ENCODE results near the gene AZI2.

Gene AZI2, protein sequence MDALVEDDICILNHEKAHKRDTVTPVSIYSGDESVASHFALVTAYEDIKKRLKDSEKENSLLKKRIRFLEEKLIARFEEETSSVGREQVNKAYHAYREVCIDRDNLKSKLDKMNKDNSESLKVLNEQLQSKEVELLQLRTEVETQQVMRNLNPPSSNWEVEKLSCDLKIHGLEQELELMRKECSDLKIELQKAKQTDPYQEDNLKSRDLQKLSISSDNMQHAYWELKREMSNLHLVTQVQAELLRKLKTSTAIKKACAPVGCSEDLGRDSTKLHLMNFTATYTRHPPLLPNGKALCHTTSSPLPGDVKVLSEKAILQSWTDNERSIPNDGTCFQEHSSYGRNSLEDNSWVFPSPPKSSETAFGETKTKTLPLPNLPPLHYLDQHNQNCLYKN

DNA sequence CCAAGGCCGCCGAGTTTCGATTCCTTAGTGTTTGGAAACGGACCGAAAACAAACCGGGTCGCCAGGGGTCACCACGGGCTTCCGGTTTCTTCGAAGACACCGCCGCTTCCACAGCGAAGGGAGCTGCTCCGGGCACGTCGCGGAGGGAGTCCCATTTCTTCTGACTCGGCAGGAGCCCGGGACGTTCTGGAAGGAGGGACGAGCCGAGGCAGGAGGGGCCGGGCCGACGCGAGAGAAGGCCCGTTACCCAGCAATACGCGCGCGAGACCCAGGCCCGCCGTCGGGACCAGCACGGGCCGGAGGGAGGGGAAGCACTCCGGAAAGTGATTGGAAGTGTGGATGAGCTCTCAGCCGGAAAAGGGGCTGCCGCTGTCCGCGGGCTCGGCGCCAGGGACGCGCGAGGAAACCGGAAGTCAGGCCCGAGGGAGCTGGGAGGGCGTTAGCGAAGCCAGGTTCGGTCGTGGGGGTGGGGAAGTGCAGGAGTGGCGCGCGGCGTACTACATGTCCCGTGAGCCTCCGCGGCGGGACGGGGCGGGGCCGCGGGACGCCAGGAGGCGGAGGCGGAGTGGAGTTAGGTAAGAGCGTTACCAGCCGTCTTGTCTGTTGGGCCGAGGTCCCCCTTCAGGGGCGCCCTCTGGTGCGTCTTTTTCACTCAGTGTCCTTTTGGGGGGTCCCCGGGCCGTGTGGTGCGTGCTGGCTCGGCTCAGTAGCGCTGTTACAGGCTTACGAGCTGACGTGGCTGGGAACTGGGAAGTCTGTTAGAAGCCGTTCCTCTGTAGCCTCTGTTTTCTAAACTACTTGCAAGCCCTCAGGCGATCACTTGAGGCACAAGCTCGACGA is at the start of gene AZI2, which contains the start of gene ZCWPW2:
Gene AZI2 (minus strand): TSS at position 196 of the 840 bp plus-strand sequence. CDS start 8,207 bp downstream, outside the sequence.
Gene ZCWPW2 (plus strand): TSS at position 93 of the 840 bp plus-strand sequence. CDS start 64,348 bp downstream, outside the sequence.
- FAIRE-seq, result peak; percentile 25

DNA sequence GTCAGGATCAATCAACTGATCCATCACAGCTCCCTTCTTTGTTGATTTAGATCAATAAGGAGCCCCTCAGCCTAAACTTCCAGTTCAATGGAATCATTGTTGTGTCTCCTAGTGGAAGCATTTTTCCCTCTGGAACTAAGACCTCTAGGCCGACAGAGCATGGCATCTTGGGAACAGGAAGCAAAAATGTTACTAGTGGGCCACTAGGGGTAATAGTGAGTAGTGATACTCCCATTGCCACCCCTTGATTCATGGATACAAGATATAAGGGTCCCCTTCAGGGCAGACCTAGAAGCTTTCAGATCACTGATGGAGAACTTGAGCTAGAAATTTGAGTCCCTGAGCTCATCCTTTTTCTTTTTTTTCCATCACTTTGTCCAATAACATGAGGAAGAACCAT is 40.4 kb upstream of the AZI2 start:
- no peak for FAIRE-seq

GRCh38 chr3:28386049-28386448 is 37.4 kb upstream of the AZI2 start:
- no peak for FAIRE-seq

DNA sequence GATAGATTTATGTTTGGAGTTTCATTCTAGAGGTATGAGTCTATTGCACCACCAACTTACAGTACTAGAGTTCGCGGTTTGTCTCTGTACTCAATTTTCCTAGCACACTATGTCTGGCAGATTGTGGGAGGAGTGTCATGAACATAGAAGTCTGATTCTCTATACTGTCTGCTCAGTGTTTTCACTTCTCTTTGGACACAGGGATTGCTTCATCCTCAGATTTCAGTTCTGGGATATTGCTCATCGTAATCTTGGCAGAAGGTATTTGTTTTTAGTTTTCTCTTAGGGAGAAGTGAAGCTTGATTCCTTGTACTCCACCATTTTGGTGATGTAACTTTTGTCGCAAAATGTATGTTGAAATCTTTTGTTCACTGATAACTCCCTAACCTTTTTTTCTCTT is 27.8 kb upstream of the AZI2 start:
- FAIRE-seq, result no peak

- no peak for FAIRE-seq
Measured at GRCh38 chr3:28349469-28350000, 911 bp upstream of the AZI2 start.

DNA sequence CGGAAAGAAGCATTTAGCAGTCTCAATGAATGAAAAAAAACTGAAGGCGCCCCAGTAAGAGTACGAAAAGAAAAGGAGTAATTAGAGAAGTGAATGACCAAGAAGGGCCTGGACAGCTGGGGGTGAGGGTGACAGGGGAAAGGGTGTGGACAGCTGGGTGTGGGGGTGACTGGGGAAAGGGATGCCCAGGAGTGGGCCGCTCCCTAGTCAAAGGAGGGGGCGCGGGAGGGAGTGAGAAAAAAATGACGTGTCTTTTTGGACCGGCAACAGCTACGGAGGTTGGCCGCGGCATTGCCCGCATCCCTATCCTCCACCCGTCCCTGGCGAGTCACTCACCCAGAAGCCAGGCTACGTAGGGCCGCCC is 377 bp downstream of the AZI2 start:
- FAIRE-seq, result no peak

DNA sequence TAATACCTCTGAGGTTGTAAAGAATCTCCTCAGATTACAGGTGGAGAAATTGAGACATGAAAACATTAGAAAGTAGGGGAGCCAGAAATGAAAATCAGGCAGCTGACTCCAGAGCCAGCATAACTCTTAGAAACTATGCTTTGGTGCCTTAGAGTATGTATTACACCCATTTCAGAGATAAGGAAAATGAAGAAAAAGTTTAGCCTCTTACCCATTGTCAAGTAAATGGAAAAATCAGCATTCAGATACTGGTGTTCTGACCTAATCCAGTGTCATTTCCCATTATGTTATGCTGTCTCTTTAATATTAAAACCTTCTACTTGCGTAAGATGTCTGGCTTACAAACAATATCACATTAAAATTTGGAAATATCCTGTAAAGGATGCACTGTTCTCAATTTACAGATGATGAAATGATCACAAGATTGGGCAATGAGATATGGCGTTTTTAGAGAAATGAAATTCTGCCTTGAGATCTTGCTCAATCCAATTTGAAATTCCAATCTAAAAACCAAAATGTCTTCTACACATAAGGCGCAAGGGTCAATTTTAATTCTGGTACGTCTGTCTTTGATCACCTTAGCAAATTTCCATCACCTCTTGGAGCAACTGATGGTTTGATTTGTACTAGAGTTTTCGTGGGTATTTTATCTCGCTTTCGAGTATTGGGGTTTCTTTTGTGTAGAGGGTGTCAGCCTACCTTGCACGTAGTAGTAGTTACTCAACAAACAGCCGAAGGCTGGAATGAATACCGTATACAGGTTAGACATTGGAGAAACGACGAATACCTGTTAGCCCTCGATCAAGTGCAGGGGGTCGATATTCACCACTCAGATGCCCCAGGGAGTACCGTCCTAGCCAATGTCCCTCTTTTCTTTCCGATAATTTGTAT is 1.0 kb downstream of the AZI2 start:
- FAIRE-seq, result no peak

GRCh38 chr3:28345690-28346089 is 2.9 kb downstream of the AZI2 start:
- no peak for FAIRE-seq

DNA sequence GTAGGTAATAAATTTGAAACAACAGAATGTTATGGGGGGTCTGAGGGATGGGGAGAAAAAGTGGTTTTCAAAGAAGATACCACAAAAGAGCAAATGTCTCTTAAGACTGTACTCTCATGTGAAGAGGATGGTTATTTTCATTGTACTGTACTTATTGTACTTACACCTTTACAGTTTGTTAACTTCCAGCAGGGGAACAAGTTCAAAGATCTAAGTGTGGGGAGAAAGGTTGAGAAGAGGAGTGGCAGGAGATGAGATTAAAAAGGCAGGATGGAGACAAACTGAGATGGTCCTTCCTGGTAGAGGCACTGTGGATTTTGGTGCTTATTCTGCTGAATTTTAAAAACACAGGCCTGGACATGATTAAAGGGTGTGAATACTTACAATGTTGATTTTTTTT is 5.5 kb downstream of the AZI2 start:
- no peak for FAIRE-seq

- FAIRE-seq, result no peak
Measured at GRCh38 chr3:28337230-28337629, 11.4 kb downstream of the AZI2 start.

DNA sequence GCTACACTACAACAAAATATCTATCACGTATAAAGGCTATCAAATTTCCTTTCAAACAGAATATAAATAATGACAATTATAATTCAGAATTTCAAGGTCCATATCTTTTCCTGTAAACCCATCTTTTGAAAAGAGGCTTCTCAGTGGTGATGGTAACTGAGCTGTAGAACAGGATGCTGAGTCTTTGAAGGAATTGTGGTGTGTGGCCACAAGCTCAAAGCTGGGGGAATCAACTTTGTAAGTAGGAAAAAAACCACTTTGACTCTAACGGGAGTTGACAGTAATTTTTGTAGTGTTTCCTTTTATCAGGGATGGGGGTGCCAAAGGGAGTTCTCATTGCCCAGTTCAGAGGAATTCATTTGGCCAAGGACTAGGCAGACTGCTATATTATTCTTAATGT is 13.4 kb downstream of the AZI2 start:
- FAIRE-seq, result no peak

GRCh38 chr3:28334552-28334951 is 14.1 kb downstream of the AZI2 start:
- FAIRE-seq, result peak; percentile 84

- FAIRE-seq, result peak; percentile 89
Measured at GRCh38 chr3:28328188-28329151, 20.2 kb downstream of the AZI2 start.

DNA sequence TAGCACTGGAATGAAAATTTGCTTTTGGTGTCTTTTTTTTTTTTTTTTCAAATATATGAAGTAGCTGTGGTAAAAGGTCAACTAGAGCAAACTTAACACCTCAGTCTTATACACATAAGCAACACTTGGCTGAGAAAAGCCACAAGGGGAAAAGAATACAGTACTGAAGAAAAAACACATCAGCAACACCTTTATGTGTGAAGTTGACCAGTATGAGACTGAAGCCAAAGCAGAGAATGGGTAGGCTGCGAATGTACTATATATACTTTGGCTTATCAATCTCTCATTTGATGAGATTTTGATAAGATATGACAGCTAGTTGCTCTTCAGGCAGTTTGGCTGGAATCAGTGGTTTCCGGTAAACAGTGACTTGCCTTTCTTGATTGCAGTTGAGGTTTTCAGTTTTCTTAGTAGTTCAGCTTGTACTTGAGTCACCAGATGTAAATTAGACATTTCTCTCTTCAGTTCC is 22.1 kb downstream of the AZI2 start:
- FAIRE-seq, result no peak

- no peak for FAIRE-seq
Measured at GRCh38 chr3:28322464-28322863, 26.2 kb downstream of the AZI2 start.

DNA sequence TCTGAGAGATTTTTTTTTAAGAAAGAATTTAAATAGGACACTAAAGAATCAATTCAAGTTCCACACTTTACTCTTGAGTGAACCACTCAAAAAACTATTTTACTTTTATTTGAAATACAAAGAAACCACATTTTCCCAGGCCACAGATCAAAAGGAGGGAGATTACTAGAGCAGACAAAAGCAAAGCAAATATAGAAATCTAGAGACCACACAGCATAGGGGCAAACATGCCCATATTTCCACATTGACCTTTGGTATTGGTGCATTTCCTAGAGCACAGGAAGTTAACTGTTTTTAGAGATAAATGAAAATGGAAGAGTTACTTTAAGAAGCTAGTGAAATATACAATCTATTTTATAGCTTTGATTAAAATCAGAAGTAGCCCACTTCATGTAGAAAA is 27.6 kb downstream of the AZI2 start:
- no peak for FAIRE-seq

- FAIRE-seq, result peak; percentile 31
Measured at GRCh38 chr3:28317438-28318022, 31.1 kb downstream of the AZI2 start.

DNA sequence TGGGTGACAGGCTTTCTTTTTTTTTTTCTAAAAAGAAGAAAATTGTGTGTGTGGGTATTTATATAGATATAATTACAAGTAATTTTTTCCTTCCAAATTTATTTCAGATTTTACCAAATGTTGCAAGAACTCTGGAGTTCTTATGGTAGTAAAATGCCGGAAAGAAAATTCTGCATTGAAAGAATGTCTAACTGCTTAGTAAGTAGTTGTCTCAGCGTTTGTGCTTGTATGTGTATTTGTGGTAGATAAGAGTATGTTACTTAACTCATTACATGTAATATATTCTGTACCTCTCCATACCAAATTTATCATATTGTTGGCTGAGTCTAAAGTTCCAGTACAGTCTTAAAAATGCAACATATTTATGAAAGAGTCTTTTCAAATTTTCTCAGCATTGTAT is 32.4 kb downstream of the AZI2 start:
- no peak for FAIRE-seq

DNA sequence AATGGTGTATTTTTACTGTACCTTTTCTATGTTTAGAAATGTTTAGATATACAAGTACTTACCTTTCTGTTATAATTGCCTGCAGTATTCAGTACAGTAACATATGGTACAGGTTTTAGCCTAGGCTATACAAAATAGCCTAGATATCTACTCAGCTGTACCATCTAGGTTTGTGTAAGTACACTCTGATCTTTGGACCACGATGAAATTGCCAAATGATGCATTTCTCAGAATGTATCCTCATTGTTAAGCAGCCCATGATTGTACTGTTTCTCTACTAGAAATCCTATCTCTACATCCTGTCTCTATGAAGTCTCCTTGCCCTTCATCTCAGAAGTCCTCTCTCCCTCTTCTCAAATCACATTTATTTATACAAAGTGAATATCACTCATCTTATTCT is 32.9 kb downstream of the AZI2 start:
- no peak for FAIRE-seq

DNA sequence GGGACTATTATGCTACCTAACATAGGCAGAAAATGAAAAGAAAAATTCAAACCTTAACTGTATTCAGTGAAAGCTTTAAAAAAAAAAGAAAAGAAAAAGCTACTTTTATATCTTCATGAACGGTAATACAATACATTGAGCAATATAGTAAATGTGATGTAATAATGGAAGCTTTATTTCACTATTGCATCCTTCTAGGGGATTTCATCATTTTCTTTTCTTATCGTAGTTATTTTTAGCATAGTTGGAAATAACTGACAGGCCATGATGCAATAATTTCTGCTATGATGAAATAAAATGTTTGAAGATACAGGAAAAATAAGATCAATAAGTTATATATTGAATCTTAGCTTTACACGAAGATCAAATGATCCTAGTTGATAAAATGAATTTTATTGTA is 40.4 kb downstream of the AZI2 start:
- FAIRE-seq, result no peak

GRCh38 chr3:28301688-28302087 is 46.9 kb downstream of the AZI2 start:
- no peak for FAIRE-seq

Data from TTC549 (cell line).